Stomach (tissue), 4 donors: ENCODE data around the gene SDK2.

Experiments used
- EP300 ChIP-seq: sonication (generic); formaldehyde crosslinking; IDR thresholded peaks from one replicate; pipeline ENCODE4 v1.6.1; 2017; ENCODE audit warnings: antibody characterized with exemption
- POLR2AphosphoS5 ChIP-seq, 3 donors: sonication (generic); formaldehyde crosslinking; IDR thresholded peaks; one replicate each; pipeline ENCODE4 v1.6.1; 2016; ENCODE audit warnings: antibody characterized with exemption in 3 of 3
- TF ChIP-seq, protein P1 (sequence below), 7 experiments: fragments of 450-650 bp in 4 of 7; fragments of 200-600 bp in 3 of 7; sonication (generic) in 3 of 7; IDR thresholded peaks; one replicate each; pipeline ENCODE4 v1.5.1; 2016 to 2019; ENCODE audit warnings: antibody characterized with exemption in 7 of 7, control low read depth in 2 of 7, mild to moderate bottlenecking in 1 of 7

DNA sequence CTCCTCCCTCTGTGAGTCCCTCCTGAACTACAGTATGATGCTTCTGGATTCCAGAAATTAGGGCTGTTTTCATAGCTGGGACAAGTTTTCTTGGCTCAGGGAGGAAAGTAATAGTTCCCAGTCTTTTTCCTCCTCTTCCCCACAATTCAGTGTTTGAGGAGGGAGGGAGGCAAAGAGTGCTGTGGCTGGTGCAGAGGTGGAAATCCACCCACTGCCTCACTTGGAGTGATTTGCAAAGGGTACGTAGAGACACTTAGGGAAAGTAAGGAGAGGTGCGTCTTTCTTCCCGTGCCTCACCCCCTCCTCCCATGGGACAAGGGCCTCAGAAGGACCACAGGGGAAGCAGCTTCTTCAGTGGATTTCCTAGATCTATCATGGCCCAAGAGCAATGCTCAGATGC, 21.9 kb downstream of the SDK2 start:
- TF ChIP-seq POLR2AphosphoS5 (IDR thresholded peaks at IDR 0.05), result no peak
- TF ChIP-seq, protein P1, sequence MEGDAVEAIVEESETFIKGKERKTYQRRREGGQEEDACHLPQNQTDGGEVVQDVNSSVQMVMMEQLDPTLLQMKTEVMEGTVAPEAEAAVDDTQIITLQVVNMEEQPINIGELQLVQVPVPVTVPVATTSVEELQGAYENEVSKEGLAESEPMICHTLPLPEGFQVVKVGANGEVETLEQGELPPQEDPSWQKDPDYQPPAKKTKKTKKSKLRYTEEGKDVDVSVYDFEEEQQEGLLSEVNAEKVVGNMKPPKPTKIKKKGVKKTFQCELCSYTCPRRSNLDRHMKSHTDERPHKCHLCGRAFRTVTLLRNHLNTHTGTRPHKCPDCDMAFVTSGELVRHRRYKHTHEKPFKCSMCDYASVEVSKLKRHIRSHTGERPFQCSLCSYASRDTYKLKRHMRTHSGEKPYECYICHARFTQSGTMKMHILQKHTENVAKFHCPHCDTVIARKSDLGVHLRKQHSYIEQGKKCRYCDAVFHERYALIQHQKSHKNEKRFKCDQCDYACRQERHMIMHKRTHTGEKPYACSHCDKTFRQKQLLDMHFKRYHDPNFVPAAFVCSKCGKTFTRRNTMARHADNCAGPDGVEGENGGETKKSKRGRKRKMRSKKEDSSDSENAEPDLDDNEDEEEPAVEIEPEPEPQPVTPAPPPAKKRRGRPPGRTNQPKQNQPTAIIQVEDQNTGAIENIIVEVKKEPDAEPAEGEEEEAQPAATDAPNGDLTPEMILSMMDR (IDR thresholded peaks at IDR 0.05), result no peak
- TF ChIP-seq EP300, result no peak
